GM19438 (cell line): Measurements from ENCODE around the gene SNAPC2.
A peak's percentile ranks its signal among the peaks of the same experiment; 100 is the strongest.
"Not testable (repeated sequence)": the region's sequence is repeated elsewhere in the genome, so short reads cannot be mapped to it uniquely, and the experiment has no call there.

ENCODE experiments used
- ATAC-seq: cut with Tn5 transposase; IDR thresholded peaks from one replicate; pipeline ENCODE4 v1.9.1; 2021; ENCODE audit warnings: low read depth; ENCODE audit not compliant: unreplicated experiment

Gene SNAPC2

GRCh38 chr19:7920519-7921301, 572 bp downstream of the SNAPC2 start:
- peak; percentile 33 for ATAC-seq

GRCh38 chr19:7921302-7921966, 1.3 kb downstream of the SNAPC2 start:
- no peak for ATAC-seq

- no peak for ATAC-seq
These were observed 2.1 kb downstream of the SNAPC2 start for GRCh38 chr19:7921967-7922835.

GRCh38 chr19:7922836-7923195, 2.7 kb downstream of the SNAPC2 start:
- no peak for ATAC-seq

DNA sequence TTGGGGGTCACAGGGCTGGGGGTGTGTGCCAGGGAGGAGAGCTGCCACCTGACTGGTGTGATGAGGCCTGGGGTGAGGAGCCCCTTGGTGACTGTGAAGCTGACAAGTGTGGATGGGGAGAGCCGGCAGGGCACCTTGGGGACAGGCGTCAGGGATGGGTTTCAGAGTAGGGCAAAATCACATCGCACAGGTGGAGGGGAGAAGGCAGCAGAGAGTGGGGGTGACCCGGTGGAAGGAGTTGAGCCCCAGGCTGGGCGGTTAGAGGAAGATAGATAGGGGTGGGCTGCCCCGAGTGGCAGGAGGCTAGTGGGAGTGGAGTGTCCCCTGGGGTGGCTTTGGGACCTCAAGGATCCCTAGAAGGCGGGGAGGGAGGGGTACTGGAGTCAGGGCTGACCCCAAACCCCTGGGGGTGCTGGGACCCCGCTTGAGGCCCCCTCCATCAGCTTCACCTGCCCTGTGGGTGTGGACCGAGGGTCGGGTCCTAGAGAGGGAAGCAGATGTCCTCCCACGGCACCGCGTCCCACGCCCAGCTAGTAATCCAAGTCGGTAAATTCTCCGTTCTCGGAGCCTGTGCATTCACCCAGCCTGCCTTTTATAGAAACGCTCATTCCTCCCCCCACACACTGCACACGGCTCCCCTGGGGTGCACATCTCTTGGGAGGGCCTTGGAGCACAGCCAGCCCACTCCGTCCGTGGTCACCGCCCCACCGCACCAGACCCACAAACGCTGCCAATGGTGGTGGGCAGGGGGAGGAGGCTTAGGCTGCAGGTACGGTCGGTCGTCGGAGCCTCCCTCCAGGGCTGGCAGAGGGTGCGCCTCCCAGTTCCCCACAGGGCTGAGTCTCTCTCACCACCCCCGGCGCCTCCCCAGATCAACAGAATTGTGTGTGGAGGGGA, 3.4 kb downstream of the SNAPC2 start:
- no peak for ATAC-seq

GRCh38 chr19:7924241-7924640, 4.1 kb downstream of the SNAPC2 start:
- no peak for ATAC-seq

DNA sequence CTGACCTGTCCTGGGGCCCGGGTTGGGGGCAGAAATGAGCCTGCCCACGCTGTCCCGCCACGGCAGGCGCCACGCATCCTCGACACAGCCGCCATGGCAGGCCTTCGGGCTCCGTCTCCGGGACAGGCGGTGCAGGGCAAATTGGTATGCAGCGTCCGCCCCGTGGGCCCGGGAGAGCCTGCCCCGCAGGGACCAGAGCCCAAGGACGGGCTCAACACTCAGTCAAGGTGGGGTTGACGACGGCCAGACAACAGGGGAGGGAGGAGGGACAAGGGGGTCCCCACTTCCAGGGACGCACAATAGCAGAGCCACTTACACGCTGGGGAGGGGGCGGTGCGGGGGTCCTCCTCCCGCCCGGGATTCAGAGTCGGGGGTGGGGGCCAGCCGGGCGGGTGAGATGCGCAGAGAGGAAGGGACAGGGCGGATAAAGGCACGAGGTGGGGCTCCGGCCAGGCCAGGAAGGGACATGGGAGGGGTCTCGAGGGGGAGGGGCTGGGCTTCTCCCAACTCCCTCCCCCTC, 4.6 kb downstream of the SNAPC2 start:
- no peak for ATAC-seq

GRCh38 chr19:7925171-7925851, 5.2 kb downstream of the SNAPC2 start:
- no peak for ATAC-seq

GRCh38 chr19:7926021-7926726, 6.0 kb downstream of the SNAPC2 start, which contains the start of gene CTXN1:
TSS of gene CTXN1 (minus strand) at chr19:7926135. CDS start at chr19:7925538, 597 bp downstream.
- ATAC-seq: no peak

DNA sequence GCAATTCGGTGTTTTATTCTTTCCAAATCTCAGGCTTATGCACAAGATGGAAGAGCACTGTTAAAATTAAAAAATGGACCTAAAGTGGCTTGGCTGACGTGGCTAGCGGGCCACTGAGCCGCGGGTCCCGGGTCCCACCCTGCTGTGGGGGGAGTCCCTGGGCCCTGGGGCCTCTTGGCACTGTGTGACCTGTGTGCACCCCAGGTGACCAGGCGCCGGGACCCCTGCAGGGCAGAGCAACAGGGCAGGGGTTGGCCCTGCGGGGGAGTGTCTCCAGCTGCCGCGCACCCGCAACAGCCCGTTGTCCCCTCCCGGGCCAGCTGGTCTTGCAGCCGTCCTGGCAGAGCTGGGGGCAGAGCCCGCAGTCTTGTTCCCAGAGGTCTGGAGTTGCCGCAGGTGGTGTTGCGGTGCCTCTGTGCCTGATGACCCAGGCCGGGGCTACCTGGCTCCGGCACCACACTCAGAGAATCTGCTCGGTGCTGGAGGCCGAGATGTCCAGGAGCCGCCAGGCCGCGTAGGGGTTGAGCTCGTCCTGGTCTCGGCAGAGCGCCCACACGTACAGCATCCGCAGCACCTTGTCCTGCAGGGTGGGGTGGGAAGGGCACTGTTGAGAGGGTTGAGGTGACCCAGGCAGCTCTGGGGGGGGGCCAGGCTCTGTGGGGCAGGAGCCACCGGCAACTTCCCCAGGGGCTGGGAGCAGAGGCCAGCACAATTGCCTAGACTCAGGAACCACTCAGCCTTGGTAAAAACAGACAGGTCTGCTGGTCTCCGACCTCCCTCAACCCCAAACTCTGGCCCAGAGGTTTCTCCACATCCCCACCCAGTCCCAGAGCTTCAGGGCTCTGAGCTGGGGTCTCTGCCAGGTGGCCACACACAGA, 6.8 kb downstream of the SNAPC2 start:
- ATAC-seq: no peak

- no peak for ATAC-seq
These were observed 7.6 kb downstream of the SNAPC2 start for GRCh38 chr19:7927605-7928333.

GRCh38 chr19:7928334-7928706, 8.2 kb downstream of the SNAPC2 start:
- no peak for ATAC-seq

GRCh38 chr19:7928741-7929701, 8.9 kb downstream of the SNAPC2 start:
- ATAC-seq: no peak

DNA sequence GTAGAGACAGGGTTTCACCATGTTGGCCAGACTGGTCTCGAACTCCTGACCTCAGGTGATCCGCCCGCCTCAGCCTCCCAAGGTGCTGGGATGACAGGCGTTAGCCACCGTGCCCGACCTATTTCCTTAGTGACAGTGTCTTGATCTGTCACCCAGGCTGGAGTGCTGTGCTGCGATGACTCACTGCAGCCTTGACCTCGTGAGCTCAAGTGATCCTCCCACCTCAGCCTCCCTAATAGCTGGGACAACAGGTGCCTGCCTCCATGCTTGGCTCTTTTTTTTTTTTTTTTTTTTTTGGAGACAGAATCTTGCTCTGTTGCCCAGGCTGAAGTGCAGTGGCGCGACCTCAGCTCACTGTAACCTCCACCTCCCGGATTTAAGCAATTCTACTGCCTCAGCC, 9.9 kb downstream of the SNAPC2 start:
- ATAC-seq: not testable (repeated sequence)

DNA sequence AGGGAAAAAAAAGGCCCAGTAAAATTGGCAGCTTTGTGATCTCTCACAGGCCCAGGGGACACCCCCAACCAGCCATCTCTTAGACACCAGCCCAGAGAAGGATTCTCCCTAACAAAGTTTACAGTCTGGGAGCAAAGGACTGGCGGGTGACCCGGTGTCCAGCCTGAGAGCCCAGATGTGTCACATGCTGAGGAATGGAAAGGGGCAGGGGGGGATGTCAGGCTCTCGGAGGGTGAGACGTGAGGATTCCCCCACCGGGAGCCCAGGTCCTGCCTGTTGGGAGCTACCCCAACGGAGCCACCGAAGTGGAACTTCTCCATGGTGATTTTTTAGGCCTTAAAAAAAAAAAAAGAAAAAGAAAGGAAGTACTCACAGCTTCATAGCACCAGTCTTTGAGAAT, 10.6 kb downstream of the SNAPC2 start:
- ATAC-seq: no peak
